Stimulated activated CD8-positive, alpha-beta memory T cell treated with anti-CD3 and anti-CD28 coated beads, Interleukin-4, amount 100 ng/mL, for 24 hours (primary cell): ENCODE results near the gene PPP1R36.
"Not testable (repeated sequence)": the region's sequence is repeated elsewhere in the genome, so short reads cannot be mapped to it uniquely, and the experiment has no call there.

ENCODE experiments used
- DNase-seq: peaks from one replicate; pipeline ENCODE4 v3.0.0-alpha.2; 2020; ENCODE audit warnings: low read depth

PPP1R36 gene

GRCh38 chr14:64569138-64569631 lies 19.4 kb downstream of the PPP1R36 start:
- DNase-seq: no peak

GRCh38 chr14:64569646-64570045 lies 19.9 kb downstream of the PPP1R36 start:
- not testable (repeated sequence) for DNase-seq

- no peak for DNase-seq
Observed at GRCh38 chr14:64572386-64573104, 22.8 kb downstream of the PPP1R36 start.

- no peak for DNase-seq
Observed at GRCh38 chr14:64573109-64573508, 23.3 kb downstream of the PPP1R36 start.

GRCh38 chr14:64574371-64575107 lies 24.8 kb downstream of the PPP1R36 start:
- no peak for DNase-seq

- DNase-seq: no peak
Observed at GRCh38 chr14:64577211-64577610, 27.4 kb downstream of the PPP1R36 start.

- no peak for DNase-seq
Observed at GRCh38 chr14:64580467-64580866, 30.7 kb downstream of the PPP1R36 start.

- no peak for DNase-seq
Observed at GRCh38 chr14:64581363-64581762, 31.6 kb downstream of the PPP1R36 start.

- no peak for DNase-seq
Observed at GRCh38 chr14:64581817-64582216, 32.1 kb downstream of the PPP1R36 start.

- DNase-seq: no peak
Observed at GRCh38 chr14:64584190-64584589, 34.4 kb downstream of the PPP1R36 start.

- no peak for DNase-seq
Observed at GRCh38 chr14:64591809-64592208, 42.0 kb downstream of the PPP1R36 start.

GRCh38 chr14:64594438-64594837 lies 44.7 kb downstream of the PPP1R36 start:
- no peak for DNase-seq

GRCh38 chr14:64598404-64598803 lies 48.6 kb downstream of the PPP1R36 start:
- no peak for DNase-seq

GRCh38 chr14:64601571-64601970 lies 51.8 kb downstream of the PPP1R36 start:
- no peak for DNase-seq

- no peak for DNase-seq
Observed at GRCh38 chr14:64602826-64603225, 53.1 kb downstream of the PPP1R36 start.

GRCh38 chr14:64604001-64604400 lies 54.2 kb downstream of the PPP1R36 start:
- DNase-seq: no peak

GRCh38 chr14:64604881-64605280 lies 55.1 kb downstream of the PPP1R36 start:
- DNase-seq: no peak

- no peak for DNase-seq
Observed at GRCh38 chr14:64605926-64606685, 56.3 kb downstream of the PPP1R36 start.

- DNase-seq: no peak
Observed at GRCh38 chr14:64610049-64610746, 60.4 kb downstream of the PPP1R36 start.

GRCh38 chr14:64611358-64612020 lies 61.7 kb downstream of the PPP1R36 start:
- no peak for DNase-seq

- no peak for DNase-seq
Observed at GRCh38 chr14:64612021-64612380, 62.2 kb downstream of the PPP1R36 start.
